ENCODE measurements around the gene ZNF101. TPM values are rescaled to one million over a fixed set of nuclear protein-coding genes. Genes with fewer than 3 reads are reported as not detected.

The ZNF101 gene
- polyA plus RNA-seq, 1 donor from 2014 or later = 12.2 TPM

GRCh38 chr19:19645233-19645870, 23.3 kb upstream of the ZNF101 start:
- no peaks in the 10 kb centered on the region for H3K27me3 ChIP-seq (ENCODE audit: insufficient read depth, low read depth, low read length)
- TF ChIP-seq EP300 (conservative IDR thresholded peaks at IDR 0.05; ENCODE audit: poor library complexity, severe bottlenecking) (no peak), TAF1 (IDR thresholded peaks at IDR 0.05; ENCODE audit: low read depth) (no peak), RAD21 (conservative IDR thresholded peaks at IDR 0.05) (no peak), SMC3 (conservative IDR thresholded peaks at IDR 0.05; ENCODE audit: poor library complexity) (no peak), REST (IDR thresholded peaks at IDR 0.05; ENCODE audit: borderline replicate concordance) (no peak), EZH2 (IDR thresholded peaks at IDR 0.05; ENCODE audit: borderline replicate concordance, insufficient read depth, low read length, poor library complexity, severe bottlenecking) (no peak), POLR2AphosphoS5 (IDR thresholded peaks at IDR 0.05) (no peak), MXI1 (conservative IDR thresholded peaks at IDR 0.05; ENCODE audit: poor library complexity, severe bottlenecking) (no peak), CTCF (IDR thresholded peaks at IDR 0.05; ENCODE audit: poor library complexity, severe bottlenecking) (no peak)
- H2AFZ ChIP-seq (ENCODE audit: low read depth, low read length) = no peak overlapping the region
- H3K9me3 ChIP-seq (ENCODE audit: low read length) = no peaks in the 10 kb centered on the region
- no peak overlapping the region for H3K9ac ChIP-seq (ENCODE audit: low read length)
- H3F3A ChIP-seq (ENCODE audit: insufficient read depth, low read length, poor library complexity, severe bottlenecking) = no peaks in the 10 kb centered on the region
- no peaks in the 10 kb centered on the region for H4K20me1 ChIP-seq (ENCODE audit: insufficient read depth)
- no peaks in the 10 kb centered on the region for H3K36me3 ChIP-seq (ENCODE audit: insufficient read depth, low read length)
- peaks cover 3% of the 10 kb centered on the region for H3K79me2 ChIP-seq (replicated peaks; ENCODE audit: insufficient read depth, low read length)
- H3K27ac ChIP-seq (ENCODE audit: low read length) = no peak overlapping the region
- H3K4me2 ChIP-seq (ENCODE audit: low read length) = no peak overlapping the region
- H3K9me2 ChIP-seq (ENCODE audit: insufficient read depth, low read length) = no peaks in the 10 kb centered on the region
- H3K4me3 ChIP-seq (ENCODE audit: low read length) = no peak overlapping the region

GRCh38 chr19:19647037-19647835, 21.4 kb upstream of the ZNF101 start:
- no peak overlapping the region for H3K9ac ChIP-seq (ENCODE audit: low read length)
- no peaks in the 10 kb centered on the region for H3K36me3 ChIP-seq (ENCODE audit: insufficient read depth, low read length)
- no peaks in the 10 kb centered on the region for H3K27me3 ChIP-seq (ENCODE audit: insufficient read depth, low read depth, low read length)
- H4K20me1 ChIP-seq (ENCODE audit: insufficient read depth) = no peaks in the 10 kb centered on the region
- TF ChIP-seq EZH2 (IDR thresholded peaks at IDR 0.05; ENCODE audit: borderline replicate concordance, insufficient read depth, low read length, poor library complexity, severe bottlenecking) = no peak
- no peak for TF ChIP-seq POLR2AphosphoS5 (IDR thresholded peaks at IDR 0.05)
- TF ChIP-seq TAF1 (IDR thresholded peaks at IDR 0.05; ENCODE audit: low read depth) = no peak
- no peak for TF ChIP-seq SMC3 (conservative IDR thresholded peaks at IDR 0.05; ENCODE audit: poor library complexity)
- no peak for TF ChIP-seq EP300 (conservative IDR thresholded peaks at IDR 0.05; ENCODE audit: poor library complexity, severe bottlenecking)
- no peak for TF ChIP-seq RAD21 (conservative IDR thresholded peaks at IDR 0.05)
- TF ChIP-seq MXI1 (conservative IDR thresholded peaks at IDR 0.05; ENCODE audit: poor library complexity, severe bottlenecking) = no peak
- TF ChIP-seq CTCF (IDR thresholded peaks at IDR 0.05; ENCODE audit: poor library complexity, severe bottlenecking) = no peak
- TF ChIP-seq REST (IDR thresholded peaks at IDR 0.05; ENCODE audit: borderline replicate concordance) = no peak
- H3K9me2 ChIP-seq (ENCODE audit: insufficient read depth, low read length) = no peaks in the 10 kb centered on the region
- H3K4me3 ChIP-seq (ENCODE audit: low read length) = no peak overlapping the region
- H2AFZ ChIP-seq (ENCODE audit: low read depth, low read length) = no peak overlapping the region
- H3K9me3 ChIP-seq (ENCODE audit: low read length) = no peaks in the 10 kb centered on the region
- H3K4me2 ChIP-seq (ENCODE audit: low read length) = no peak overlapping the region
- peaks cover 2% of the 10 kb centered on the region for H3K79me2 ChIP-seq (replicated peaks; ENCODE audit: insufficient read depth, low read length)
- H3F3A ChIP-seq (ENCODE audit: insufficient read depth, low read length, poor library complexity, severe bottlenecking) = no peaks in the 10 kb centered on the region
- no peak overlapping the region for H3K27ac ChIP-seq (ENCODE audit: low read length)
